CD4-positive, alpha-beta T cell treated with Interleukin-4 for 1 hour (primary cell): Measurements from ENCODE around the gene OSCP1.

Experiments
- DNase-seq, 2 donors: peaks; one replicate each; pipeline ENCODE4 v3.0.0-alpha.2; 2020 to 2022

The OSCP1 gene

GRCh38 chr1:36400825-36401601 is 49.2 kb downstream of the OSCP1 start:
- DNase-seq = peak; percentile 51 to 79

DNA sequence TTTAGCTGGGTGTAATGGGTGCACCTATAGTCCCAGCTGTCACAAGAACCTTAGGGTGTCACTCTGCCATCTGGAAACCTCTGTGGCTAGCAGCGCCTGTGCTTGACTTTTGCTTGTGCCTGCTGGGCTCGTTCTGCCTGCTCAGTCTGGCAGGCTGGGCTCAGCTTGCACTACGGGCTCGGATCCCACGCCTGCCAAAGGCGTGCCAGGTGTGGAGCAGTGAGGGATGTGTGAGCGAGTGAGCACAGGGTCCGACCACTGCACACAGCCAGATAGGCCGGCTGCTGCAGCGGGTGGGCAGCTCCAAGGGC is 49.8 kb downstream of the OSCP1 start:
- DNase-seq = no peak

DNA sequence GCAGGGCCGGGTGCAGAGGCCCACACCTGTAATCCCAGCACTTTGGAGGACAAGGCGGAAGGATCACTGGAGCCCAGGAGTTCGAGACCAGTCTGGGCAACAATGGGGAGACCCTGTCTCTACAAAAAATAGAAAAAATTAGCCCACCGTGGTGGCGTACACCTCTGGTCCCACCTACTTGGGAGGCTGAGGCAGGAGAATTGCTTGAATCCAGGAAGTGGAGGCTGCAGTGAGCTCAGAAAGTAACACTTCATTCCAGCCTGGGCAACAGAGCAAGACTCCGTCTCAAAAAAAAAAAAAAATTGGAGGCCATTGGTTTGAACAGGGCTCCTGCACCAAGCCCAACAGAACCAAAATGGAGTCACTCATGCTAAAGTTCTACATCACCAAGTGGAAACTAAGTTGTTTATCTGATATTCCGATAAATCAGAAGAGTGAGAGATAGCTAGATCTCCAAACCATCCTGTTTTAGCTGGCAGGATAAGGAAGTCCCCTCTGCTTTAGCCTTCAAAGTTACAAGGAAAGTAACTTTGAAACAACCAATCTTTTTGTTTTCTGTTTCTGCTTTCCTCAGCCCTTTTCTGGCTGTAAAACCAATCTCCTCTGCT is 51.8 kb downstream of the OSCP1 start:
- DNase-seq = no peak

GRCh38 chr1:36397378-36398230 is 52.6 kb downstream of the OSCP1 start, which contains the start of gene LSM10:
Gene LSM10, minus strand, starts transcription at chr1:36397908. Its CDS starts 3,779 bp downstream, at chr1:36394129.
- DNase-seq = peak; percentile 92 to 93

GRCh38 chr1:36397083-36397377 is 53.2 kb downstream of the OSCP1 start:
- DNase-seq = no peak

GRCh38 chr1:36396359-36396758 is 53.9 kb downstream of the OSCP1 start:
- DNase-seq = no peak

DNA sequence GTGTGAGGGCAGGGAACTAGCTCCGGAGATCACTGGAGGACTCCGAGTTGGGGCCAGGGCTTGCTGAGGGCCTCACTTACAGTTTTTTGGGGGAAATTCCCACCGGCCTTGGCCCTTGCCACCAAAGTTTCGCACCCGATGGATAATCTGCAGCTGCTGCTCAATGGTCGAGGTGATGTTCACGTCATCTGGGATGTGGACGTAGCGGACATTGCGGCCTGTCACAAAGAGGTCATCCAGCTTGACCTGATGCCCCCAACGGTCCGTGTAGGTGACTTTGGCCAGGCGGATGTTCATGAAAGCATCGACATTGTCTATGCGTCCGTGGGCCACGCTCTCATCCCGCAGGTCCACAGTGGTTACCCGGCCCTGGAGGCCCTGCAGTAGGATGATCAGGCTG is 56.6 kb downstream of the OSCP1 start:
- no peak for DNase-seq

GRCh38 chr1:36392836-36393235 is 57.4 kb downstream of the OSCP1 start:
- DNase-seq = no peak

DNA sequence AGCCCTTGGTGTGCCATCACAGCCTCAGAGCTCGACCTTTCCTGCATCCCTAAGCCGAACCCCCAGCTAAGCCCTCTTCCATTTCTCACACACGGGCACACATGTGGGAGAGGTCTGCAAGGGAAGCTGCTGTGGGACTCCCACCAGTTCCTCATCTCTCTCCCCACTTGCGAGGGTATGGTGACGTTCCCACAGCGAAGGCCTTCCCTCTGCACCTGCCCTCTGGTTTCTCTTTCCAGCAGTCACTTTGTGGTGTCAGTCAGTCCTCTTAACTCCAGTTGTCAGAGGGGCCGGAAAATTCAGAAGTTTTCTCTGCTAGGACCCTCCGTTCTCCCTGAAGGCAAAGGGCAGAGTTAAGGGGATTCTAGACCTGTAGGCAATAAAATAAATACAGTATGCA is 59.0 kb downstream of the OSCP1 start:
- DNase-seq = no peak

DNA sequence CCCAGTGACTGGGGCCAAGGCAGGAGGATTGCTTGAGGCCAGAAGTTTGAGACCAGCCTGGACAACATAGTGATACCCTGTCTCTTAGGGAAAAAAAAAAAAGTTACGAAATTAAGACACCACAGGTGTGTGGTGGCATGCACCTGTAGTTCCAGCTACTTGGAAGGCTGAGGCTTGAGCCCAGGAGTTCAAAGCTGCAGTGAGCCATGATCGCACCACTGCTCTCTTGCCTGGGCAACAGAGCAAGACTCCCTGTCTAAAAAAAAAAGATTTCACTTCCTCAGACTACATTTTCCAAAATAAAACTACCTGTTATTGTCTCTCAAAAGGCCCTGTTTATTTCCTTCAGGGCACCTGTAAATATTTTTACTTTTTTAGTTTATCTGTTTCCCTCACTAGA is 59.8 kb downstream of the OSCP1 start:
- no peak for DNase-seq

- no peak for DNase-seq
Observed at GRCh38 chr1:36389999-36390398, 60.3 kb downstream of the OSCP1 start.

DNA sequence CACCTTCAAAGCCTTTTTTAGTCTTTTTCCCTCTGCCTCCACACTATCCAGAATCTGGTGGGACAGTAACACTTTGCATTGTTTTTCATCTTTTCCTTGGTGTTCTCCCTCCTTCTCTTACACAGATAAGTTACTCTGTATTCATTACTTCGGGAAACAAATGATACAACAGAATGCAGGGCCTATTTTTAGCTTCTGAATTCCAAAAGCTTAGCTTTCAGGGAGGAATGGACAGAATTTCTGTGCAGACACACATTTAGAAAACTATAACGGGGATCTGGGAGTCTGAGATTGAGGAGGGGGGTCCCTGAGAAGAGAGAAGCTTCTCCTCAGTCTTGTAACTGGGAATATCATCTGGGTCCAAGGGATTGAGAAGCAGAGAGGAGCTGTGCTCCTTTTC is 61.0 kb downstream of the OSCP1 start:
- DNase-seq = no peak

DNA sequence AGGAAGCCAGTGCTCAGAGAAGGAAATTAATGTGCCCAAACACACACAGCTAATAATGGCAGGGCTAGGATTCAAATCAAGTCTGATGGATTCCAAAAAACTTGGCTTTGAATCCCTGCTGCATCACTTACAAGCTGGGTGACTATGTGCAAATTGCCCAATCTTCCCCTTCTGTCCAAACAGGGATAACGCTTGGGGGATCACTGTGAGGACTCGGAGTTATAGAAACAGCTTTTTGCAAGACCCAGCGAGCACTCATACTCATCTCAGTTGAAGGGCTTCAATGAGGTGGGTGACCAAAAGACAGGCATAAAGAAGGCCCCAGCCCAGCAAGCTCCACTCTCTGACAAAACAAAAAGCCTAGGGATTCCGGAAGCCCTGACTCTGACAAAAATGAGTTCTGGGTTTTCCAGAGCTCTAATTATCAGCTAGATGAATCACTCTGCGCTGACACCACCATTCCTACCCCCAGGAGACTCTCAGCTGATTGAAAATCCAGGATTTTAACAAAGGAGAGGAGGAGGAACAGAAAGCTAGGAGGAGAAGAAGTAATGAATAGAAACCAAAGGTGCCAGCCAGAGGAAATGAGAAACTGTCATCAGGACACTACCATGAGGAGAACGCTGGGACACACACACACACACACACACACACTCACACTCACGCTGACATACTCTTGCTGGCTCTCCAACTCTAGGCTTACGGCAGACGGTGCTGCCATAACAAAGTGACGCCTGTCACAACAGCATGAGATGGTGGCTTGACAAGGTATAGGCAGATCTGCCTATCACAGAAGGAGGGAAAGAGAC is 62.9 kb downstream of the OSCP1 start:
- peak in 1 of 2 donors; percentile 44 for DNase-seq

GRCh38 chr1:36386265-36387140 is 63.7 kb downstream of the OSCP1 start:
- peak; percentile 87 to 94 for DNase-seq

DNA sequence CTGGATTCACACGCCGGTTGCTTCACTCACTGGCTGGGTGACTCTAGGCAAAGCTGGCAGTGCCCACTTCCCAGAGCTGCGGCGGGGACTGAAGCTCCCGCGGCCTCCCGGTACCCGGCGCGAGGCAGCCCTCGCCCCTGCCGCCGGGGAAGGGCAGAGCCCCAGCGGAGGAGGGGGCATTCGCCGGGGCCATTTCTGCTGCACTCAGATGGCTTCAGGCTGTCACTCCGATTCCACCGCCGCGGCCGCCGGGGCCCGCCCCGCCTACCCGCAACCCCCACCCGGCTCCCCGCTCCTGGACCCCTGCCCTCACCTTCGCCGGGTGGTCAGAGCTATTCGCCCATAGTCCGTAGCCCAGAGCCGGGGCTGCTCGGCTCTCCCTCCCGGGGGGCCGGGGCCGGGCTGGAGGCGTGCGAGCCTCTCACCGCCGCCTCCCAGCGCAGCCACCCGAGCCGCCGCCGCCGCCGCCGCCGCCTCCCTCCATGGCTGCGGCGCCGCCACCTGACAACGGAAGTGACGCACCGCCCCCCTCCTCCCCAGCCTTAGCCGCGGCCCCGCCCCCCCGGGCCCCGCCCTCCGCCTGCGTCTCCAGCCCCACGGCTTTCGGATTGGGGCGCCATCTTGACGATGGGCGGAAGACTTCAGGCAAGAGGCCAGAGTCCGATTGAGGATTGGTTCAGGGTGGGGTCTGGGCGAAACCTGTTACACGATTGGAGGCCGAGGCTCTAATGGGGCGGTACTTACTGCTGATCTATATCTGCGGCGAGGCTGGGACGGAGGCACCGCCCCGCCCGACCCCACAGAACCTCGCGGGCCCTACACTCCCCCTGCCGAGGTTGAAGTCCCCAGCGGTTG is 64.6 kb downstream of the OSCP1 start, which contains the start of gene STK40:
TSS of gene STK40 (minus strand) at position 515 of the 855 bp plus-strand sequence. CDS start 24,592 bp downstream, outside the sequence.
- peak; percentile 99 for DNase-seq

- peak; percentile 35 to 55 for DNase-seq
Observed at GRCh38 chr1:36384542-36385409, 65.5 kb downstream of the OSCP1 start.

DNA sequence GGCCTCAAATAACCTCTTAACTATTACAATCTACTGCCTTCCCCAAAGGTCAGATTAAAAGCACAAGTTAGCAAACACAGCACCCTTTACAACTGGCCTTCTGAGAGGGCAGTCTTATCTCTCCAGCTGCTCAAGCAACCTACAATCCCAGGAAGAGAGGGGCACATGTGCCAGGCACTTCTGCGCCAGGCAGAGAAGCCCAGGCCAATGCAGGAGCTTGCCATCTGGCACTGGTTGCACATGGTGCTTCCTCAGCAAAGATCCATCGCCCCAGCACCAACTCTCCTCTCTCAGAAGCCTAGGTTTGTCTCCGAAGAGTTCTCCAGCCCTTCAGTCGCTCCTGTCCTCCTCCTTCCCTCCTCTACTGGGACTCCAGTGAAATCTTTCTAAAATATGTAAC is 67.0 kb downstream of the OSCP1 start:
- DNase-seq = no peak

DNA sequence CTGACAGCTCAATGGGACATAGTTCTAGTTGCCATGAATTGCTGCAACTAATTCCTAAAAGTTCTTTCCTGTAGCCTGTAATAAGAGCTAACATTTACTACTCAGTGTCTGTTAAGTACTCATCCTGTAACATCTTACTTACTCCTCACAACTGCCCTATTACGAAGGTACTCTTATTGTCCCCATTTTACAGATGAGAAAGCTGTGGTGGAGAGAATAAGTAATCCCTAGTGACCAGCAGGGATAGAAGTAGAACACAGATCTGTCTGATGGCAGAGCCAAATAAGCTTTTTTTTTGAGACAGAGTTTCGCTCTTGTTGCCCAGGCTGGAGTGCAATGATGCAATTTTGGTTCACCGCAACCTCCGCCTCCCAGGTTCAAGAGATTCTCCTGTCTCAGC is 67.6 kb downstream of the OSCP1 start:
- no peak for DNase-seq

- no peak for DNase-seq
Observed at GRCh38 chr1:36382231-36382630, 68.0 kb downstream of the OSCP1 start.

GRCh38 chr1:36381405-36381804 is 68.8 kb downstream of the OSCP1 start:
- no peak for DNase-seq
